Measurements from ENCODE around the gene EIF4E2. TPM values are rescaled to one million over a fixed set of nuclear protein-coding genes. Genes with fewer than 3 reads are reported as not detected.

The EIF4E2 gene
- total RNA-seq, 2 experiments from 2014 or later: 70.1 to 71.8 TPM

- Mint-ChIP-seq H3K36me3 (no peaks in the 10 kb centered on the region), H3K27ac (no peak overlapping the region), H3K9me3 (no peaks in the 10 kb centered on the region), H3K4me1 (no peaks in the 10 kb centered on the region), H3K4me3 (no peak overlapping the region), H3K27me3 (peaks cover 19% of the 10 kb centered on the region)
- no peak for DNase-seq
Measured at GRCh38 chr2:232516551-232516950, 33.9 kb upstream of the EIF4E2 start.

- Mint-ChIP-seq H3K4me1 (peaks cover 1% of the 10 kb centered on the region), H3K9me3 (no peaks in the 10 kb centered on the region), H3K4me3 (no peak overlapping the region), H3K36me3 (no peaks in the 10 kb centered on the region), H3K27me3 (peaks cover 30% of the 10 kb centered on the region), H3K27ac (no peak overlapping the region)
- no peak for DNase-seq
Measured at GRCh38 chr2:232518844-232519243, 31.6 kb upstream of the EIF4E2 start.

- no peak for DNase-seq
- H3K9me3 Mint-ChIP-seq: no peaks in the 10 kb centered on the region
- no peaks in the 10 kb centered on the region for H3K36me3 Mint-ChIP-seq
- H3K4me3 Mint-ChIP-seq: no peak within 1 kb of the TSS
- peaks cover 1% of the 10 kb centered on the region for H3K4me1 Mint-ChIP-seq
- H3K27ac Mint-ChIP-seq: no peak within 1 kb of the TSS
- peaks cover 38% of the 10 kb centered on the region for H3K27me3 Mint-ChIP-seq
Measured at GRCh38 chr2:232519581-232520438, 30.7 kb upstream of the EIF4E2 start, which contains the start of gene PRSS56. Gene PRSS56, plus strand, starts transcription at chr2:232520388. Its CDS starts 211 bp downstream, at chr2:232520599.

GRCh38 chr2:232520489-232520888 lies 30.0 kb upstream of the EIF4E2 start:
- no peak for DNase-seq
- Mint-ChIP-seq H3K4me3 (no peak overlapping the region), H3K27me3 (peaks cover 41% of the 10 kb centered on the region), H3K9me3 (no peaks in the 10 kb centered on the region), H3K27ac (no peak overlapping the region), H3K4me1 (peaks cover 1% of the 10 kb centered on the region), H3K36me3 (no peaks in the 10 kb centered on the region)

- no peaks in the 10 kb centered on the region for H3K9me3 Mint-ChIP-seq
Measured at GRCh38 chr2:232521098-232521497, 29.4 kb upstream of the EIF4E2 start.

GRCh38 chr2:232521959-232522622 lies 28.4 kb upstream of the EIF4E2 start:
- Mint-ChIP-seq H3K27ac (no peak overlapping the region), H3K27me3 (peaks cover 49% of the 10 kb centered on the region), H3K4me3 (no peak overlapping the region), H3K9me3 (no peaks in the 10 kb centered on the region), H3K4me1 (peaks cover 1% of the 10 kb centered on the region), H3K36me3 (no peaks in the 10 kb centered on the region)
- DNase-seq: peak; percentile 71

More at GRCh38 chr2:232521098-232521497, 29.4 kb upstream of the EIF4E2 start:
- peaks cover 1% of the 10 kb centered on the region for H3K4me1 Mint-ChIP-seq
- no peak overlapping the region for H3K4me3 Mint-ChIP-seq
- H3K36me3 Mint-ChIP-seq: no peaks in the 10 kb centered on the region
- H3K27ac Mint-ChIP-seq: no peak overlapping the region
- DNase-seq: no peak
- peaks cover 41% of the 10 kb centered on the region for H3K27me3 Mint-ChIP-seq

GRCh38 chr2:232522623-232523401 lies 27.7 kb upstream of the EIF4E2 start:
- Mint-ChIP-seq H3K27me3 (peaks cover 49% of the 10 kb centered on the region), H3K9me3 (no peaks in the 10 kb centered on the region), H3K36me3 (no peaks in the 10 kb centered on the region), H3K4me1 (peaks cover 1% of the 10 kb centered on the region), H3K27ac (no peak overlapping the region), H3K4me3 (peak overlapping the region; percentile 37)
- no peak for DNase-seq

GRCh38 chr2:232523402-232523681 lies 27.1 kb upstream of the EIF4E2 start:
- H3K9me3 Mint-ChIP-seq: no peaks in the 10 kb centered on the region

GRCh38 chr2:232523682-232524597 lies 26.5 kb upstream of the EIF4E2 start:
- peak; percentile 49 for DNase-seq

More at GRCh38 chr2:232523402-232523681, 27.1 kb upstream of the EIF4E2 start:
- H3K36me3 Mint-ChIP-seq: no peaks in the 10 kb centered on the region
- H3K27ac Mint-ChIP-seq: no peak overlapping the region
- DNase-seq: no peak
- peaks cover 49% of the 10 kb centered on the region for H3K27me3 Mint-ChIP-seq
- H3K4me1 Mint-ChIP-seq: peaks cover 3% of the 10 kb centered on the region
- H3K4me3 Mint-ChIP-seq: peak overlapping the region; percentile 37

GRCh38 chr2:232524771-232525170 lies 25.7 kb upstream of the EIF4E2 start:
- Mint-ChIP-seq H3K4me1 (peaks cover 9% of the 10 kb centered on the region), H3K4me3 (no peak overlapping the region), H3K9me3 (no peaks in the 10 kb centered on the region), H3K27ac (no peak overlapping the region), H3K36me3 (no peaks in the 10 kb centered on the region), H3K27me3 (peaks cover 43% of the 10 kb centered on the region)
- DNase-seq: no peak

More at GRCh38 chr2:232523682-232524597, 26.5 kb upstream of the EIF4E2 start:
- peaks cover 8% of the 10 kb centered on the region for H3K4me1 Mint-ChIP-seq
- no peaks in the 10 kb centered on the region for H3K9me3 Mint-ChIP-seq
- H3K27ac Mint-ChIP-seq: no peak overlapping the region
- no peaks in the 10 kb centered on the region for H3K36me3 Mint-ChIP-seq
- H3K4me3 Mint-ChIP-seq: no peak overlapping the region
- H3K27me3 Mint-ChIP-seq: peaks cover 49% of the 10 kb centered on the region

GRCh38 chr2:232525199-232525598 lies 25.3 kb upstream of the EIF4E2 start:
- DNase-seq: no peak
- no peak overlapping the region for H3K4me3 Mint-ChIP-seq
- peaks cover 41% of the 10 kb centered on the region for H3K27me3 Mint-ChIP-seq
- no peaks in the 10 kb centered on the region for H3K36me3 Mint-ChIP-seq
- H3K27ac Mint-ChIP-seq: no peak overlapping the region
- H3K9me3 Mint-ChIP-seq: no peaks in the 10 kb centered on the region
- H3K4me1 Mint-ChIP-seq: peaks cover 9% of the 10 kb centered on the region

- no peak within 1 kb of the TSS for H3K27ac Mint-ChIP-seq
- peaks cover 41% of the 10 kb centered on the region for H3K27me3 Mint-ChIP-seq
- H3K9me3 Mint-ChIP-seq: no peaks in the 10 kb centered on the region
- DNase-seq: no peak
- no peak within 1 kb of the TSS for H3K4me3 Mint-ChIP-seq
- no peaks in the 10 kb centered on the region for H3K36me3 Mint-ChIP-seq
- peaks cover 9% of the 10 kb centered on the region for H3K4me1 Mint-ChIP-seq
Measured at GRCh38 chr2:232525791-232526371, 24.6 kb upstream of the EIF4E2 start, which contains the start of gene CHRND. Gene CHRND, plus strand, starts transcription at chr2:232526160. Its CDS starts 56 bp downstream, at chr2:232526216.

GRCh38 chr2:232526372-232526941 lies 24.0 kb upstream of the EIF4E2 start:
- Mint-ChIP-seq H3K27me3 (peaks cover 37% of the 10 kb centered on the region), H3K36me3 (no peaks in the 10 kb centered on the region)

More at GRCh38 chr2:232526372-232526941, 24.0 kb upstream of the EIF4E2 start:
- H3K27ac Mint-ChIP-seq: no peak overlapping the region
- H3K4me1 Mint-ChIP-seq: peaks cover 9% of the 10 kb centered on the region
- no peak overlapping the region for H3K4me3 Mint-ChIP-seq
- no peaks in the 10 kb centered on the region for H3K9me3 Mint-ChIP-seq
- DNase-seq: no peak
